ENCODE results near the gene CD9. TPM values are rescaled to one million over a fixed set of nuclear protein-coding genes. Genes with fewer than 3 reads are reported as not detected.
"Not testable (repeated sequence)": the region's sequence is repeated elsewhere in the genome, so short reads cannot be mapped to it uniquely, and the experiment has no call there.

Gene CD9, protein sequence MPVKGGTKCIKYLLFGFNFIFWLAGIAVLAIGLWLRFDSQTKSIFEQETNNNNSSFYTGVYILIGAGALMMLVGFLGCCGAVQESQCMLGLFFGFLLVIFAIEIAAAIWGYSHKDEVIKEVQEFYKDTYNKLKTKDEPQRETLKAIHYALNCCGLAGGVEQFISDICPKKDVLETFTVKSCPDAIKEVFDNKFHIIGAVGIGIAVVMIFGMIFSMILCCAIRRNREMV
- total RNA-seq (2014; rRNA removed; shearing (Covaris generic)) = 266 and 274 TPM in 2 replicates

DNA sequence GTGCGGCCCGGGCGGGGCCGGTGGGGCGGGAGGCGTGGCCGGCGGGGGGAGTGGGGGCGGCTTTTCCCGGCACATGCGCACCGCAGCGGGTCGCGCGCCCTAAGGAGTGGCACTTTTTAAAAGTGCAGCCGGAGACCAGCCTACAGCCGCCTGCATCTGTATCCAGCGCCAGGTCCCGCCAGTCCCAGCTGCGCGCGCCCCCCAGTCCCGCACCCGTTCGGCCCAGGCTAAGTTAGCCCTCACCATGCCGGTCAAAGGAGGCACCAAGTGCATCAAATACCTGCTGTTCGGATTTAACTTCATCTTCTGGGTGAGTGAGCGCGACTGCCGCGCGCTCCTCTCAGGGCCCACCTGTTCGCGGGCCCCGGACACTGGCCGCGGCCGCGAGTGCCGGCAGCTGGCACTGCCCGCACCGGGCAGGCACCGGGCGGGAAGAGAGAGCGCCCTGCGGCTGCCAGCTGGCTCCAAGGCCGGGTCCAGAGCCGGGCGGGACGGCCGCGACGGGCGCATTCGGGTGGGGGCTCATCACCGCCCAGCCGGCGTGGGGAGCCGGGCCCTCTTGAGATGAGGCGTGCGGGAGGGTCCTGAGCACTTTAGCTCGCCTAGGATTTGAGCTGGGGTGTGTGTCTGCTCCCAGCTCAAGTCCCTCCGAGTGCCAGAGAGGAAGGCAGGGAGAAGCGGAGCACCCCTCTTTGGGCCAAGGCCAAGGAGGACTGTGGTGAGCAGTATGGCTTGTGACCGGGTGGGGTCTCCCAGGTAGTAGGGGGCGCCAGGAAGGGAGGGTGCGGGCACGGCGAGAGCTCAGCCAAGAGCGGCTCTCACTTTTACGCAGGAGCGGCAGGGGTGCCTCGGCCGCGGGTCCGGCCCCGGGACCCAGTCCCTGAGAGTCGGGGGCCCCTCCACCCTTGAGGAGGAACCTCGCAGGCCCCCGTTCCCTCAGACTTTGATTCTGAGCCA lies at the start of gene CD9:
Gene CD9, plus strand, starts transcription at position 145 of the 957 bp plus-strand sequence. Its CDS starts 100 bp downstream, at position 245.
- H3K27me3 ChIP-seq (ENCODE audit: control insufficient read depth, insufficient read depth, low read length) = peaks cover 2% of the 10 kb centered on the region; the same call in 1 of the 2 replicates
- no peaks in the 10 kb centered on the region; the same call in 1 of the 2 replicates for H3K36me3 ChIP-seq (replicated peaks; ENCODE audit: control insufficient read depth, insufficient read depth, low read length)
- H3K4me3 ChIP-seq (ENCODE audit: insufficient read depth, low read depth, low read length) = peak within 1 kb of the TSS; percentile 89
- peak; percentile 97 for DNase-seq

- no peak for DNase-seq
- Histone ChIP-seq H3K4me3 (ENCODE audit: insufficient read depth, low read depth, low read length) (no peak overlapping the region), H3K36me3 (replicated peaks; ENCODE audit: control insufficient read depth, insufficient read depth, low read length) (no peaks in the 10 kb centered on the region), H3K27me3 (ENCODE audit: control insufficient read depth, insufficient read depth, low read length) (no peaks in the 10 kb centered on the region)
Observed at GRCh38 chr12:6154730-6155459, 45.3 kb upstream of the CD9 start.

DNA sequence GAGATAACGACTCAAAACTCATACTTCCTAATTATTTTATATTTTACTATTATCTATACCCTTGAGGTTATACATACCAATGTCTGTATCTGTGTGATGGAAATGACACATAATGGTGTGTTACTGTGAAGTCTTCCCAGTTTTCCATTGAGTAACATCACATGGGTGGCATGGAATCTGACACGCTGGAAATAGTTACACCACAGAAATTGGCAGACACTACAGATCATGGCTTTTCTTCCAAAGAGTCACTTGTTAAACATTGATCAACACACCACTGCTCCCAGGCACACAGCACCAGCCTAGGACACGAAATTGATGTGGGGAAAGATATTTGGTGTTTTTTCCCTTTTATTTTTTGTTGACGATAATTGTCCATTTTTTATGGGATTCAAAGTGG lies 42.7 kb upstream of the CD9 start:
- no peak for DNase-seq
- Histone ChIP-seq H3K36me3 (replicated peaks; ENCODE audit: control insufficient read depth, insufficient read depth, low read length) (no peaks in the 10 kb centered on the region), H3K27me3 (ENCODE audit: control insufficient read depth, insufficient read depth, low read length) (no peaks in the 10 kb centered on the region), H3K4me3 (ENCODE audit: insufficient read depth, low read depth, low read length) (no peak overlapping the region)

- Histone ChIP-seq H3K27me3 (ENCODE audit: control insufficient read depth, insufficient read depth, low read length) (no peaks in the 10 kb centered on the region), H3K4me3 (ENCODE audit: insufficient read depth, low read depth, low read length) (no peak overlapping the region), H3K36me3 (replicated peaks; ENCODE audit: control insufficient read depth, insufficient read depth, low read length) (no peaks in the 10 kb centered on the region)
- DNase-seq = no peak
Observed at GRCh38 chr12:6158255-6158654, 41.9 kb upstream of the CD9 start.

- Histone ChIP-seq H3K36me3 (replicated peaks; ENCODE audit: control insufficient read depth, insufficient read depth, low read length) (no peaks in the 10 kb centered on the region), H3K4me3 (ENCODE audit: insufficient read depth, low read depth, low read length) (no peak overlapping the region), H3K27me3 (ENCODE audit: control insufficient read depth, insufficient read depth, low read length) (no peaks in the 10 kb centered on the region)
- DNase-seq = no peak
Observed at GRCh38 chr12:6158749-6159148, 41.5 kb upstream of the CD9 start.

DNA sequence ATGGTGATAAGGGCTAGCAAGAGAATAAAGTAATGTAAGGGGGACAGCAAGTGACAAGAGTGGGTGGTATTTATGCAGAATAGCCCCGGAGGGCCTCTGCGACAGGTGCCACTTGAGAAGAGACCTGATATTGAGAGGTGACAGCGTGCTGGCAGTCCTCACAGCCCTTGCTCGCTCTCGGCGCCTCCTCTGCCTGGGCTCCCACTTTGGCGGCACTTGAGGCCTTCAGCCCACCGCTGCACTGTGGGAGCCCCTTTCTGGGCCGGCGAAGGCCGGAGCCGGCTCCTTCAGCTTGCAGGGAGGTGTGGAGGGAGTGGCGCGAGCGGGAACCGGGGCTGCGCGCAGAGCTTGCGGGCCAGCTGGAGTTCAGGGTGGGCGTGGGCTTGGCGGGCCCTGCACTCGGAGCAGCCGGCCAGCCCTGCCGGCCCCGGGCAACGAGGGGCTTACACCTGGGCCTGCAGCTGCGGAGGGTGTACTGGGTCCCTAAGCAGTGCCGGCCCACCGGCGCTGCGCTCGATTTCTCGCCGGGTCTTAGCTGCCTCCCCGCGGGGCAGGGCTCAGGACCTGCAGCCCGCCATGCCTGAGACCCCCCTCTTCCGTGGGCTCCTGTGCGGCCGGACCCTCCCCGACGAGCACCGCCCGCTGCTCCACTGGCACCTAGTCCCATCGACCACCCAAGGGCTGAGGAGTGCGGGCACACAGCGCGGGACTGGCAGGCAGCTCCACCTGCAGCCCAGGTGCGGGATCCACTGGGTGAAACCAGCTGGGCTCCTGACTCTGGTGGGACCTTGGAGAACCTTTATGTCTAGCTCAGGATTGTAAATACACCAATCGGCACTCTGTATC lies 40.8 kb upstream of the CD9 start:
- DNase-seq; H3K36me3 ChIP-seq (replicated peaks; ENCODE audit: control insufficient read depth, insufficient read depth, low read length); H3K4me3 ChIP-seq (ENCODE audit: insufficient read depth, low read depth, low read length): not testable (repeated sequence)

GRCh38 chr12:6160049-6160649 lies 40.1 kb upstream of the CD9 start:
- H3K27me3 ChIP-seq (ENCODE audit: control insufficient read depth, insufficient read depth, low read length); H3K4me3 ChIP-seq (ENCODE audit: insufficient read depth, low read depth, low read length); H3K36me3 ChIP-seq (replicated peaks; ENCODE audit: control insufficient read depth, insufficient read depth, low read length); DNase-seq: not testable (repeated sequence)

More for the DNA sequence above, 40.8 kb upstream of the CD9 start:
- not testable (repeated sequence) for H3K27me3 ChIP-seq (ENCODE audit: control insufficient read depth, insufficient read depth, low read length)

DNA sequence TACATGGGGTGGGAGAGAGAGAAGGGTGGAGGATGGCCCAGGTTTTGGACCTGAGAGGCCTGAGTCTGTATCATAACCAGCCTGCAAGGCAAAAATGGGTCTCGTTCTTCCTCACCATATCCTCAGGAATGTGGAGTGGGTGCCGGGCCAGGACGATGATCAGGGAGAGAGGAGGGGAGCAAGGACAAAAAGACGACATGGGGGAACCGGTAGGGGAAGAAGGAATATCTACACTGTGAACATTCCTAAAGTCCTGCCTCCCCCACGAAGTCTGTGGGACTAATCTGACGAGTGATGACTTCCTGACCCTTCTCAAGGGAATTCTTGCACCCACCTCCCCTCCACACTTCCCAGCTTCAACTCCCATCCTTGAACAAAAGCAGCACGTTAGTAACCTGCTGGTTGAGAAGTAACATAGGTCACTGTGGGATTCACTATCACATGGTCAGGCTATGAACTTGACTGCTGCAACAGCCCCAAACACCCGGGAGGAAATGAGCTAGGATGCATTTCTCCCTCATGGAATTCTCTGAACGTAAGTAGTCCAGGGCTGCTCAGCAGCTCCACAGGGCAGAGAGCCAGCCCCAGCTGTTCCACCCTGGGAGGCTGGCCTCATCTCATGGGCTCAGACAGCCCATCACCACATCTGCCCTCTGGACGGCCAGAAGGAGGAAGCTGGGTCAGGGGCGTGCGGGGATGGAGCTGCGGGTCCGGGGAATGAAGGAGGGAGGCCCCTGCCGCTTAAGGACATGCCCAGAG lies 38.9 kb upstream of the CD9 start:
- DNase-seq = no peak
- H3K27me3 ChIP-seq (ENCODE audit: control insufficient read depth, insufficient read depth, low read length) = no peaks in the 10 kb centered on the region
- H3K4me3 ChIP-seq (ENCODE audit: insufficient read depth, low read depth, low read length) = no peak overlapping the region
- no peaks in the 10 kb centered on the region for H3K36me3 ChIP-seq (replicated peaks; ENCODE audit: control insufficient read depth, insufficient read depth, low read length)

GRCh38 chr12:6163416-6164060 lies 36.7 kb upstream of the CD9 start:
- H3K36me3 ChIP-seq (replicated peaks; ENCODE audit: control insufficient read depth, insufficient read depth, low read length) = no peaks in the 10 kb centered on the region
- no peak for DNase-seq
- no peaks in the 10 kb centered on the region for H3K27me3 ChIP-seq (ENCODE audit: control insufficient read depth, insufficient read depth, low read length)
- no peak overlapping the region for H3K4me3 ChIP-seq (ENCODE audit: insufficient read depth, low read depth, low read length)

GRCh38 chr12:6165395-6165794 lies 34.8 kb upstream of the CD9 start:
- no peak for DNase-seq
- Histone ChIP-seq H3K4me3 (ENCODE audit: insufficient read depth, low read depth, low read length) (no peak overlapping the region), H3K27me3 (ENCODE audit: control insufficient read depth, insufficient read depth, low read length) (no peaks in the 10 kb centered on the region), H3K36me3 (replicated peaks; ENCODE audit: control insufficient read depth, insufficient read depth, low read length) (no peaks in the 10 kb centered on the region)

GRCh38 chr12:6166808-6167207 lies 33.4 kb upstream of the CD9 start:
- H3K36me3 ChIP-seq (replicated peaks; ENCODE audit: control insufficient read depth, insufficient read depth, low read length) = no peaks in the 10 kb centered on the region
- DNase-seq = no peak
- H3K4me3 ChIP-seq (ENCODE audit: insufficient read depth, low read depth, low read length) = no peak overlapping the region
- H3K27me3 ChIP-seq (ENCODE audit: control insufficient read depth, insufficient read depth, low read length) = no peaks in the 10 kb centered on the region

DNA sequence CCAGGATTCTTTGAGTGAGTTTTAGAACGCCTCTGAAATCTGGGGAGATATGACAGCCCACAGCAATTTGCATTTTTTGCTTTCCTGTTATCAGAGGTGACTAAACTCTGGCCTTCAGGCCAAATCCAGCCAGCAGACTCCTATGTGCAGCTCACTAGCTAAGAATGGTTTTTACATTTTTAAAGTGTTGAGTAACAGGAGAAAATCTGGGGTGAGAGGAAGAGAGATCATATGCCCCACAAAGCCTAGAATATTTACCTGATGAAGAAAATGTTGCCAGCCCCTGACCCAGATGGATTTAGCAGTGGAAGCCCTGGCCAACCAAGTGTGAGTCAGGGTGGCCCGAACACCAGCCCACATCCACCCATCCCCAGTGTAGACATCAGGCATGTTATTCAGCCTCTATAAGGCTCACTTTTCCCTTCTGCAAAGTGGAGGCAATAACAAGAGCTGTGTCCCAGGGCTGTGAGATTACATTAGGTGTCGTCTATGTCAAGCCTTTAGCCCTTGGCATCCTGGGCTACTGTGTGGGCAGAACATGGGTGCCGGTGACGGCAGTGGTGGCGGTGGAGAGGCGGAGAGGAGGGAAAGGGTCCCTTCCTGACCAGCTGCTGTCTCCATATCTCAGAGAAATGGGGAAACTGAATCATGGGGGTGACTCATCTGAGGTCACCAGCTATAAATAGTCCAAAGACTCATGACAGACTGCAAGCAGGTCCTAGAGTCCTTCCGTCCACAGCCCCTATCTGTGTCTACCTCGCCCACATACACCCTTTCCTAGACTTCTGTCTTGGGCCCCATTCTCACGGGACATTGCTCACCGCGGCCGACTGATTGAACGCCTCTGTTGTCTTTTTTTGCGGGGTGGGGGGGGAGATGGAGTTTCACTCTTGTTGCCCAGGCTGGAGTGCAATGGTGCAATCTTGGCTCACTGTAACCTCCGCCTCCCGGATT lies 32.6 kb upstream of the CD9 start:
- H3K36me3 ChIP-seq (replicated peaks; ENCODE audit: control insufficient read depth, insufficient read depth, low read length) = no peaks in the 10 kb centered on the region
- no peaks in the 10 kb centered on the region for H3K27me3 ChIP-seq (ENCODE audit: control insufficient read depth, insufficient read depth, low read length)
- no peak overlapping the region for H3K4me3 ChIP-seq (ENCODE audit: insufficient read depth, low read depth, low read length)
- DNase-seq = no peak
